ENCODE measurements around the gene TTC39A.

GRCh38 chr1:51282605-51283004, 47.8 kb downstream of the TTC39A start:
- TF ChIP-seq, protein P1, sequence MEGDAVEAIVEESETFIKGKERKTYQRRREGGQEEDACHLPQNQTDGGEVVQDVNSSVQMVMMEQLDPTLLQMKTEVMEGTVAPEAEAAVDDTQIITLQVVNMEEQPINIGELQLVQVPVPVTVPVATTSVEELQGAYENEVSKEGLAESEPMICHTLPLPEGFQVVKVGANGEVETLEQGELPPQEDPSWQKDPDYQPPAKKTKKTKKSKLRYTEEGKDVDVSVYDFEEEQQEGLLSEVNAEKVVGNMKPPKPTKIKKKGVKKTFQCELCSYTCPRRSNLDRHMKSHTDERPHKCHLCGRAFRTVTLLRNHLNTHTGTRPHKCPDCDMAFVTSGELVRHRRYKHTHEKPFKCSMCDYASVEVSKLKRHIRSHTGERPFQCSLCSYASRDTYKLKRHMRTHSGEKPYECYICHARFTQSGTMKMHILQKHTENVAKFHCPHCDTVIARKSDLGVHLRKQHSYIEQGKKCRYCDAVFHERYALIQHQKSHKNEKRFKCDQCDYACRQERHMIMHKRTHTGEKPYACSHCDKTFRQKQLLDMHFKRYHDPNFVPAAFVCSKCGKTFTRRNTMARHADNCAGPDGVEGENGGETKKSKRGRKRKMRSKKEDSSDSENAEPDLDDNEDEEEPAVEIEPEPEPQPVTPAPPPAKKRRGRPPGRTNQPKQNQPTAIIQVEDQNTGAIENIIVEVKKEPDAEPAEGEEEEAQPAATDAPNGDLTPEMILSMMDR (IDR thresholded peaks at IDR 0.05) = no peak
- no peak for TF ChIP-seq POLR2A (IDR thresholded peaks at IDR 0.05)

All from adrenal gland (tissue), 5 donors.